A549 (cell line): Measurements from ENCODE around the gene CDH16. TPM values are rescaled to one million over a fixed set of nuclear protein-coding genes. Genes with fewer than 3 reads are reported as not detected.
A peak's percentile ranks its signal among the peaks of the same experiment; 100 is the strongest.

Source experiments
- ATAC-seq, 2 experiments: fragments of 200-7000 bp in 1 of 2; fragments of >200 bp in 1 of 2; cut with Nextera tagmentation in 1 of 2; cut with Tn5 transposase in 1 of 2; 3 replicates each; pipeline versions ENCODE4 v1.8.0 to v1.9.1; 2018 to 2020; ENCODE audit warnings: mild to moderate bottlenecking in 1 of 2, moderate library complexity in 1 of 2
- CTCF ChIA-PET: fragments of 300-600 bp; sonication (Branson Sonifier 250); formaldehyde crosslinking; extraction: SDS; loops from one replicate; lab custom pipeline; 2021; ENCODE audit warnings: antibody characterized with exemption, inconsistent platforms; lab: Yijun Ruan, JAX
- POLR2A ChIA-PET: fragments of 350-600 bp; formaldehyde crosslinking; extraction: SDS; loops from one replicate; lab custom pipeline; 2021; ENCODE audit warnings: antibody characterized with exemption, inconsistent platforms; lab: Yijun Ruan, JAX
- DNase-seq, 2 experiments: peaks; one replicate each; pipeline versions ENCODE4 v3.0.0 to v3.0.0-alpha.2; 2011 to 2016; ENCODE audit warnings: low read depth in 1 of 2, low spot score in 1 of 2
- FAIRE-seq: peaks from 2 replicates; lab custom pipeline; 2011; peaks lifted over from hg19 to GRCh38; lab: Jason Lieb, UNC
- H3K27ac ChIP-seq, 2 experiments: fragments of >200 bp; sonication (Bioruptor Twin); formaldehyde crosslinking; 3 replicates each; pipeline ENCODE4 v1.5.1; 2016 to 2017
- H3K4me1 ChIP-seq: fragments of >200 bp; sonication (Bioruptor Twin); formaldehyde crosslinking; 3 replicates; pipeline ENCODE4 v1.6.1; 2016
- H3K4me2 ChIP-seq: fragments of >200 bp; sonication (Bioruptor Twin); formaldehyde crosslinking; 3 replicates; pipeline ENCODE4 v1.6.1; 2016
- H3K4me3 ChIP-seq: fragments of >200 bp; sonication (Bioruptor Twin); formaldehyde crosslinking; 3 replicates; pipeline ENCODE4 v1.5.1; 2016
- H3K9me3 ChIP-seq: fragments of >200 bp; sonication (Bioruptor Twin); formaldehyde crosslinking; 3 replicates; pipeline ENCODE4 v1.6.1; 2016
- ATOH8 ChIP-seq: fragments of 250-450 bp; sonication (Bioruptor Pico); IDR thresholded peaks from 2 replicates; pipeline ENCODE4 v1.5.0; 2020; ENCODE audit warnings: low read depth, mild to moderate bottlenecking, moderate library complexity
- BHLHE40 ChIP-seq: IDR thresholded peaks from 2 replicates; pipeline ENCODE4 v1.6.1; 2012; ENCODE audit warnings: low read depth, low read length, inconsistent platforms
- CBX8 ChIP-seq: fragments of 200-600 bp; sonication (generic); IDR thresholded peaks from 2 replicates; pipeline ENCODE4 v1.6.1; 2016
- CEBPB ChIP-seq, 2 experiments: fragments of >200 bp in 1 of 2; sonication (Bioruptor Twin) in 1 of 2; formaldehyde crosslinking in 1 of 2; IDR thresholded peaks; 2 replicates each; pipeline ENCODE4 v1.6.1; 2012 to 2016
- CHD4 ChIP-seq: fragments of 200-600 bp; sonication (generic); IDR thresholded peaks from 2 replicates; pipeline ENCODE4 v1.6.1; 2016; ENCODE audit warnings: antibody characterized with exemption, mild to moderate bottlenecking, borderline replicate concordance
- CTCF ChIP-seq: fragments of >200 bp; sonication (Bioruptor Twin); formaldehyde crosslinking; IDR thresholded peaks from 3 replicates; pipeline ENCODE4 v1.5.1; 2016
- E2F6 ChIP-seq: IDR thresholded peaks from 2 replicates; pipeline ENCODE4 v1.6.1; 2012; ENCODE audit warnings: low read depth, borderline replicate concordance
- ELK1 ChIP-seq: fragments of 150-350 bp; IDR thresholded peaks from 2 replicates; pipeline ENCODE4 v1.6.1; 2014; ENCODE audit warnings: low read depth, mild to moderate bottlenecking, low read length
- ESRRA ChIP-seq: fragments of 150-350 bp; IDR thresholded peaks from 2 replicates; pipeline ENCODE4 v1.6.1; 2014; ENCODE audit warnings: mild to moderate bottlenecking, low read length, borderline replicate concordance
- FOXS1 ChIP-seq: fragments of 250-450 bp; sonication (Bioruptor Pico); IDR thresholded peaks from 2 replicates; pipeline ENCODE4 v1.5.0; 2020; ENCODE audit warnings: mild to moderate bottlenecking, moderate library complexity
- HES2 ChIP-seq: fragments of >200 bp; sonication (Bioruptor Twin); formaldehyde crosslinking; IDR thresholded peaks from 2 replicates; pipeline ENCODE4 v1.6.1; 2016
- HOXA7 ChIP-seq: fragments of 250-450 bp; sonication (Bioruptor Pico); IDR thresholded peaks from 2 replicates; pipeline ENCODE4 v1.5.0; 2020; ENCODE audit warnings: mild to moderate bottlenecking, moderate library complexity
- HOXB13 ChIP-seq: fragments of 250-450 bp; sonication (Bioruptor Pico); IDR thresholded peaks from 2 replicates; pipeline ENCODE4 v1.5.0; 2020; ENCODE audit warnings: low read depth, mild to moderate bottlenecking, moderate library complexity
- KDM1A ChIP-seq: fragments of 200-600 bp; sonication (generic); IDR thresholded peaks from 2 replicates; pipeline ENCODE4 v1.6.1; 2016; ENCODE audit warnings: low read depth, mild to moderate bottlenecking
- KDM5A ChIP-seq: fragments of 200-600 bp; sonication (generic); IDR thresholded peaks from 2 replicates; pipeline ENCODE4 v1.6.1; 2016; ENCODE audit warnings: antibody characterized with exemption, mild to moderate bottlenecking
- MAFK ChIP-seq: fragments of 450-650 bp; IDR thresholded peaks from 2 replicates; pipeline ENCODE4 v1.6.1; 2014; ENCODE audit not compliant: partially characterized antibody
- MAX ChIP-seq: IDR thresholded peaks from 2 replicates; pipeline ENCODE4 v1.6.1; 2012
- MYC ChIP-seq: IDR thresholded peaks from 2 replicates; pipeline ENCODE4 v1.6.1; 2012; ENCODE audit warnings: mild to moderate bottlenecking, inconsistent platforms, low read length, improper control_type of control experiment, borderline replicate concordance
- NPAS2 ChIP-seq: fragments of 250-450 bp; sonication (Bioruptor Pico); IDR thresholded peaks from 2 replicates; pipeline ENCODE4 v1.8.0; 2022; ENCODE audit warnings: mild to moderate bottlenecking, moderate library complexity, borderline replicate concordance
- NR3C1 ChIP-seq: fragments of >200 bp; sonication (Bioruptor Twin); formaldehyde crosslinking; IDR thresholded peaks from 3 replicates; pipeline ENCODE4 v1.6.1; 2017
- PHF8 ChIP-seq: fragments of 200-600 bp; sonication (generic); IDR thresholded peaks from 2 replicates; pipeline ENCODE4 v1.6.1; 2016; ENCODE audit warnings: low read depth, mild to moderate bottlenecking, antibody characterized with exemption, moderate library complexity, borderline replicate concordance
- POLR2A ChIP-seq: IDR thresholded peaks from 2 replicates; pipeline ENCODE4 v1.6.1; 2012; ENCODE audit warnings: mild to moderate bottlenecking, low read length
- POLR2AphosphoS2 ChIP-seq: conservative IDR thresholded peaks from 2 replicates; pipeline ENCODE4 v1.6.1; 2012; ENCODE audit warnings: low read length, improper control_type of control experiment, inconsistent platforms
- RCOR1 ChIP-seq: fragments of 150-350 bp; IDR thresholded peaks from 2 replicates; pipeline ENCODE4 v1.6.1; 2014; ENCODE audit warnings: antibody characterized with exemption, low read length, low read depth
- REST ChIP-seq: fragments of 200-600 bp; sonication (generic); IDR thresholded peaks from 2 replicates; pipeline ENCODE4 v1.6.1; 2016; ENCODE audit warnings: antibody characterized with exemption, mild to moderate bottlenecking, moderate library complexity
- RFX5 ChIP-seq: fragments of 450-650 bp; IDR thresholded peaks from 2 replicates; pipeline ENCODE4 v1.7.1; 2014; ENCODE audit warnings: antibody characterized with exemption, mild to moderate bottlenecking, moderate library complexity
- SMC3 ChIP-seq: fragments of >200 bp; sonication (Bioruptor Twin); formaldehyde crosslinking; IDR thresholded peaks from 3 replicates; pipeline ENCODE4 v1.6.1; 2018; ENCODE audit warnings: inconsistent platforms
- TFCP2L1 ChIP-seq: fragments of 250-450 bp; sonication (Bioruptor Pico); IDR thresholded peaks from 2 replicates; pipeline ENCODE4 v1.5.0; 2021; ENCODE audit warnings: mild to moderate bottlenecking
- TP53 ChIP-seq: fragments of 250-450 bp; sonication (Bioruptor Pico); IDR thresholded peaks from 2 replicates; pipeline ENCODE4 v1.5.0; 2021; ENCODE audit warnings: mild to moderate bottlenecking, moderate library complexity
- USF2 ChIP-seq: fragments of 450-650 bp; IDR thresholded peaks from 2 replicates; pipeline ENCODE4 v1.6.1; 2014; ENCODE audit warnings: antibody characterized with exemption
- ZC3H11A ChIP-seq: fragments of 450-650 bp; IDR thresholded peaks from 2 replicates; pipeline ENCODE4 v1.6.1; 2014; ENCODE audit warnings: antibody characterized with exemption, mild to moderate bottlenecking
- WGBS: methylation state at CpG from one replicate; pipeline ENCODE4 v1.1.6; 2017; ENCODE audit errors: missing lambda C conversion rate; 5-methylcytosine and 5-hydroxymethylcytosine counted together
- polyA plus RNA-seq, 4 experiments: library from polyadenylated mRNA; depleted of rRNA in 3 of 4; stranded (reverse); fragments of >200 nt; fragmentation: RNase III in 1 of 4; extraction: RNeasy Plus Mini Kit Qiagen cat#74134 plus additional on column Dnase treatment in 1 of 4; gene quantifications; 2 replicates in 3 of 4; 3 replicates in 1 of 4; pipeline ENCODE4 v1.2.3, GENCODE V29; 2011 to 2017

The CDH16 gene
- polyA plus RNA-seq, 2 of the 4 experiments (the other 2 are of a cell fraction), result 0.18 to 0.25 TPM

- H3K4me1 ChIP-seq, result peaks cover 6% of the 10 kb centered on the region; the same call in 1 of the 3 replicates
- 0% methylated on average over 44 of the region's 58 CpGs for WGBS
- ATAC-seq (peak; percentile 98 to 100), FAIRE-seq (no peak), DNase-seq (peak; percentile 89 to 96)
- H3K4me2 ChIP-seq, result peak within 1 kb of the TSS; percentile 89
- H3K4me3 ChIP-seq, result peak within 1 kb of the TSS; percentile 74
- H3K27ac ChIP-seq, result peak within 1 kb of the TSS; percentile 76 to 88
- CTCF ChIA-PET, result interaction anchor here (1.0 to 40.8 kb wide), 10 partner anchors 9 to 275 kb away, joined by 3 to 837 read pairs (median 9); partner anchors contain the start of genes CDH16, NAE1 and RRAD
- POLR2A ChIA-PET, result interaction anchor here (0.6 to 1.5 kb wide), 8 partner anchors 10 to 68 kb away, joined by 3 to 5 read pairs (median 4); partner anchors contain the start of gene NAE1
- H3K9me3 ChIP-seq, result no peaks in the 10 kb centered on the region
- TF ChIP-seq POLR2AphosphoS2 (no peak), ZC3H11A (no peak), ESRRA (no peak), CHD4 (no peak), USF2 (peak; percentile 73), TFCP2L1 (CRISPR knock-in tag) (no peak), MAX (peak; percentile 91), BHLHE40 (0 out of 2 replicates have a peak, but pooled peaks have one; percentile 19), MYC (peak; percentile 74; the same call in 1 of the 2 replicates), NR3C1 (no peak), CBX8 (no peak), POLR2A (peak; percentile 70), NPAS2 (CRISPR knock-in tag) (peak; percentile 37; the same call in 1 of the 2 replicates), ELK1 (no peak), SMC3 (no peak), CTCF (no peak), FOXS1 (CRISPR knock-in tag) (no peak), PHF8 (peak; percentile 77), MAFK (no peak), KDM1A (no peak), HOXA7 (CRISPR knock-in tag) (no peak), KDM5A (no peak), CEBPB (IDR thresholded peaks at IDR 0.05) (no peak), E2F6 (peak; percentile 83), REST (no peak), HES2 (no peak), RCOR1 (no peak), ATOH8 (CRISPR knock-in tag) (no peak), TP53 (CRISPR knock-in tag) (no peak), HOXB13 (CRISPR knock-in tag) (no peak), RFX5 (0 out of 2 replicates have a peak, but pooled peaks have one; percentile 8)
Observed at GRCh38 chr16:66880288-66881013, 38.2 kb downstream of the CDH16 start, which contains the start of gene PDP2. Gene PDP2 (plus strand): TSS chr16:66880515. CDS start chr16:66884285, 3,770 bp downstream.
